Measurements from ENCODE around the gene EID1.
A peak's percentile ranks its signal among the peaks of the same experiment; 100 is the strongest.

DNA sequence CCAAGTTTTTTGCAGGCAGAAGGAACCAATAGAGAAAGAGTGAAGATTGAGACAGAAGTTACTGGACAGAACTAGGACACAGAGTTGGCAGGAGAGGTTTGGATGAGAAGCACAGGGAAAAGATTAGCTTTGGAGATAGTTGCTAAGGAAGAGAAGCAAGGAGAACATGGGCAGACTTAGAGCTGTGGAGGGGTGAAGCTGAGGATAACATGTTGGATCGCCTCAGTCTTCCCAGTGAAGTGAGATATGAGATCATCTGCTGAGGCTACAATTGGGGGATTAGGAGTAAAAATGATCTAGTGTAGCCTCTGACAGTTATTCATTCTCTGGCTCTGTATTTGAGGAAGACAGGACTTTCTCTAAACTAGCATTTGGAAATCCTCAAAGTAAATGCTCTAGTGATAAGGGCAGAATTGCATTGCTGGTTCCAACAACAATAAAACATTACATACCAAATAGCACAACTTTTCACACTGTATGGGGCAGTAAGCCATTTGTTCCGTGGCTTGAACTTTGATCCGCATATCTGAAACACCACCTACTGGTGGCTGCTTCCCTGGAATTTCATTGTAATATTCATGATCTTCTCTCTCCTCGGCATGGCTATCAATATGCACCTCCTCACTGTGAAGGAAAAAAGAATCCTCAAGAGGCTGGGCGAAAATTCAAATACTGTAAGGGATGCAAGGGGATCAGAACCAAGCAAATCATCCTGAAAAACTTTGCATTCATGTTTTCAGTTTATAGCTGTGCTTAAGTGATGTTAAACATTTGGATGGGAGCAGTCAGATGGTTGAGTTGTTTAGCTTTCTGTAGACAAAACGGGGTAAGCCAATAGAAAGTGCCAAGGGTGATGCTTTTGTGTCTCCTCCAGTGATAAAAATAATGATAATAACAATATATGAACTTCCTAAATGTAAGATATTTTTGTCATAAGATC, 22.2 kb upstream of the EID1 start:
- TF ChIP-seq, protein P1, sequence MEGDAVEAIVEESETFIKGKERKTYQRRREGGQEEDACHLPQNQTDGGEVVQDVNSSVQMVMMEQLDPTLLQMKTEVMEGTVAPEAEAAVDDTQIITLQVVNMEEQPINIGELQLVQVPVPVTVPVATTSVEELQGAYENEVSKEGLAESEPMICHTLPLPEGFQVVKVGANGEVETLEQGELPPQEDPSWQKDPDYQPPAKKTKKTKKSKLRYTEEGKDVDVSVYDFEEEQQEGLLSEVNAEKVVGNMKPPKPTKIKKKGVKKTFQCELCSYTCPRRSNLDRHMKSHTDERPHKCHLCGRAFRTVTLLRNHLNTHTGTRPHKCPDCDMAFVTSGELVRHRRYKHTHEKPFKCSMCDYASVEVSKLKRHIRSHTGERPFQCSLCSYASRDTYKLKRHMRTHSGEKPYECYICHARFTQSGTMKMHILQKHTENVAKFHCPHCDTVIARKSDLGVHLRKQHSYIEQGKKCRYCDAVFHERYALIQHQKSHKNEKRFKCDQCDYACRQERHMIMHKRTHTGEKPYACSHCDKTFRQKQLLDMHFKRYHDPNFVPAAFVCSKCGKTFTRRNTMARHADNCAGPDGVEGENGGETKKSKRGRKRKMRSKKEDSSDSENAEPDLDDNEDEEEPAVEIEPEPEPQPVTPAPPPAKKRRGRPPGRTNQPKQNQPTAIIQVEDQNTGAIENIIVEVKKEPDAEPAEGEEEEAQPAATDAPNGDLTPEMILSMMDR (IDR thresholded peaks at IDR 0.05 in 4 of 5, conservative IDR thresholded peaks at IDR 0.05 in 1 of 5) = peak in 2 of 5 experiments; percentile 12 to 36
- TF ChIP-seq POLR2A (IDR thresholded peaks at IDR 0.05) = no peak
